ENCODE results near the gene TTC16.

TTC16 gene

GRCh38 chr9:127712371-127712770, 3.5 kb upstream of the TTC16 start:
- DNase-seq (ENCODE audit: low read depth), result no peak
- H3K4me3 ChIP-seq (ENCODE audit: low read length), result no peak overlapping the region
- TF ChIP-seq, protein P1, sequence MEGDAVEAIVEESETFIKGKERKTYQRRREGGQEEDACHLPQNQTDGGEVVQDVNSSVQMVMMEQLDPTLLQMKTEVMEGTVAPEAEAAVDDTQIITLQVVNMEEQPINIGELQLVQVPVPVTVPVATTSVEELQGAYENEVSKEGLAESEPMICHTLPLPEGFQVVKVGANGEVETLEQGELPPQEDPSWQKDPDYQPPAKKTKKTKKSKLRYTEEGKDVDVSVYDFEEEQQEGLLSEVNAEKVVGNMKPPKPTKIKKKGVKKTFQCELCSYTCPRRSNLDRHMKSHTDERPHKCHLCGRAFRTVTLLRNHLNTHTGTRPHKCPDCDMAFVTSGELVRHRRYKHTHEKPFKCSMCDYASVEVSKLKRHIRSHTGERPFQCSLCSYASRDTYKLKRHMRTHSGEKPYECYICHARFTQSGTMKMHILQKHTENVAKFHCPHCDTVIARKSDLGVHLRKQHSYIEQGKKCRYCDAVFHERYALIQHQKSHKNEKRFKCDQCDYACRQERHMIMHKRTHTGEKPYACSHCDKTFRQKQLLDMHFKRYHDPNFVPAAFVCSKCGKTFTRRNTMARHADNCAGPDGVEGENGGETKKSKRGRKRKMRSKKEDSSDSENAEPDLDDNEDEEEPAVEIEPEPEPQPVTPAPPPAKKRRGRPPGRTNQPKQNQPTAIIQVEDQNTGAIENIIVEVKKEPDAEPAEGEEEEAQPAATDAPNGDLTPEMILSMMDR (conservative IDR thresholded peaks at IDR 0.05; ENCODE audit: low read length), result no peak

- no peak overlapping the region for H3K4me3 ChIP-seq (ENCODE audit: low read length)
- TF ChIP-seq, protein P1 (conservative IDR thresholded peaks at IDR 0.05; ENCODE audit: low read length), result no peak
- no peak for DNase-seq (ENCODE audit: low read depth)
Observed at GRCh38 chr9:127712867-127713266, 3.0 kb upstream of the TTC16 start.

- H3K4me3 ChIP-seq (ENCODE audit: low read length), result peak overlapping the region; percentile 87
- DNase-seq (ENCODE audit: low read depth), result no peak
- TF ChIP-seq, protein P1 (conservative IDR thresholded peaks at IDR 0.05; ENCODE audit: low read length), result no peak
Observed at GRCh38 chr9:127714020-127714750, 1.7 kb upstream of the TTC16 start.

- TF ChIP-seq, protein P1 (conservative IDR thresholded peaks at IDR 0.05; ENCODE audit: low read length), result no peak
- DNase-seq (ENCODE audit: low read depth), result no peak
- H3K4me3 ChIP-seq (ENCODE audit: low read length), result peak overlapping the region; percentile 87
Observed at GRCh38 chr9:127714951-127715469, 869 bp upstream of the TTC16 start.

GRCh38 chr9:127716412-127716811, 533 bp downstream of the TTC16 start:
- DNase-seq (ENCODE audit: low read depth), result no peak
- peak overlapping the region; percentile 87 for H3K4me3 ChIP-seq (ENCODE audit: low read length)
- TF ChIP-seq, protein P1 (conservative IDR thresholded peaks at IDR 0.05; ENCODE audit: low read length), result no peak

DNA sequence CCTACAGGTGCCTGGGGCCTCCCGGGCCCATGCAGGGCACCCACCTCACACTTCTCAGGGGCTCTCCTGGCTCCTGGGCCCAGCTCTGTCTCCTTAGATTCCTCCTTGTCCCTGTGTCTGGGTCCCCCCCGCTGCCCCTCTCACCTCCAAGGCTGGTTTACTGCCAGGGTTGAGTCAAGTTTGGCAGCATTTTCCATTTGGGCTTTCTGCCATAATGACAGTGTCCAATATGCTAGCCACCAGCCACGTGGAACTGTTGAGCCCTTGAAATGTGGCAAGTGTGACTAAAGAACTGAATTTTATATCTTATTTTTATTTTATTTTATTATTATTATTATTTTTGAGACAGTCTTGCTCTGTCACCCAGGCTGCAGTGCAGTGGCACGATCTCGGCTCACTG, 1.9 kb downstream of the TTC16 start:
- TF ChIP-seq, protein P1 (conservative IDR thresholded peaks at IDR 0.05; ENCODE audit: low read length), result no peak
- no peak overlapping the region for H3K4me3 ChIP-seq (ENCODE audit: low read length)
- DNase-seq (ENCODE audit: low read depth), result no peak

All from AG10803 (cell line).